Dendritic cell treated with granulocyte-macrophage colony-stimulating factor and Interleukin-4, amounts not matched to agents 40 ng/mL and 50 ng/mL, for 4 days (primary cell): ENCODE data around the gene TSNAX.
A peak's percentile ranks its signal among the peaks of the same experiment; 100 is the strongest.
"Not testable (repeated sequence)": the region's sequence is repeated elsewhere in the genome, so short reads cannot be mapped to it uniquely, and the experiment has no call there.

Experiments used
- H3K27ac Mint-ChIP-seq: one replicate; pipeline ENCODE4 v1.8.0; 2022; ENCODE audit warnings: mild to moderate bottlenecking, mixed read lengths
- H3K27me3 Mint-ChIP-seq: one replicate; pipeline ENCODE4 v1.8.0; 2022; ENCODE audit warnings: mild to moderate bottlenecking, mixed read lengths
- H3K36me3 Mint-ChIP-seq: one replicate; pipeline ENCODE4 v1.8.0; 2022; ENCODE audit warnings: low read depth, mixed read lengths
- H3K4me1 Mint-ChIP-seq: one replicate; pipeline ENCODE4 v1.8.0; 2022; ENCODE audit warnings: low read depth, mixed read lengths
- H3K4me3 Mint-ChIP-seq: one replicate; pipeline ENCODE4 v1.8.0; 2022; ENCODE audit warnings: mild to moderate bottlenecking, moderate library complexity, mixed read lengths
- H3K9me3 Mint-ChIP-seq: one replicate; pipeline ENCODE4 v1.8.0; 2022; ENCODE audit warnings: mixed read lengths
- intact Hi-C: fragments of 100-400 bp; cut with micrococcal nuclease; formaldehyde crosslinking; loops from one replicate; pipeline ENCODE4 v1.15.0; 2022

Gene TSNAX

GRCh38 chr1:231528172-231529029 lies at the start of gene TSNAX:
TSNAX (plus strand) TSS chr1:231528669; CDS start chr1:231528811, 142 bp downstream.
- intact Hi-C loops = loop anchor here (1.0 kb wide), 2 partner anchors 106 to 190 kb away; partner anchors contain the start of genes EGLN1 and SPRTN

GRCh38 chr1:231478811-231479210 lies 49.7 kb upstream of the TSNAX start:
- intact Hi-C loops = no loop called here
- H3K4me1 Mint-ChIP-seq = no peaks in the 10 kb centered on the region
- no peaks in the 10 kb centered on the region for H3K36me3 Mint-ChIP-seq
- no peak overlapping the region for H3K27ac Mint-ChIP-seq
- H3K27me3 Mint-ChIP-seq = peaks cover 54% of the 10 kb centered on the region
- H3K9me3 Mint-ChIP-seq = no peaks in the 10 kb centered on the region
- H3K4me3 Mint-ChIP-seq = no peak overlapping the region

More at GRCh38 chr1:231528172-231529029, at the start of gene TSNAX:
- Mint-ChIP-seq H3K27ac (peak within 1 kb of the TSS; percentile 98), H3K4me3 (peak within 1 kb of the TSS; percentile 95), H3K4me1 (peaks cover 43% of the 10 kb centered on the region), H3K36me3 (peaks cover 31% of the 10 kb centered on the region), H3K9me3 (no peaks in the 10 kb centered on the region), H3K27me3 (no peaks in the 10 kb centered on the region)

- peaks cover 45% of the 10 kb centered on the region for H3K27me3 Mint-ChIP-seq
- H3K4me3 Mint-ChIP-seq = no peak overlapping the region
- no peaks in the 10 kb centered on the region for H3K36me3 Mint-ChIP-seq
- H3K4me1 Mint-ChIP-seq = no peaks in the 10 kb centered on the region
- intact Hi-C loops = no loop called here
- H3K27ac Mint-ChIP-seq = no peak overlapping the region
- H3K9me3 Mint-ChIP-seq = no peaks in the 10 kb centered on the region
These were observed 48.5 kb upstream of the TSNAX start for GRCh38 chr1:231480008-231480407.

DNA sequence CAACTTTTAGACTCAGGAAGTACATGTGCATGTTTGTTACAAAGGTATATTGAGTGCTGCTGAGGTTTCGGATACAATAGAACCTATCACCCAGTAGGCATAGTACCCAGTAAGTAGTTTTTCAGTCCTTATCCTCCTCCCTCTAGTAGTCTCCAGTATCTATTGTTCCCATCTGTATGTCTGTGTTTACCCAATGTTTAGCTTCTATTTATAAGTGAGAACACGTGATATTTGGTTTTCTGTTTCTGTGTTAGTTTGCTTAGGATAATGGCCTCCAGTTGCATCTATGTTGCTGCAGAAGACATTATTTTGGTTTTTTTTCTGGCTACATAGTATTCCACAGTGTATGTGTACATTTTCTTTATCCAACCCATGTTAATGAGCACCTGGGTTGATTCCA lies 47.2 kb upstream of the TSNAX start:
- Mint-ChIP-seq H3K27ac (no peak overlapping the region), H3K27me3 (peaks cover 40% of the 10 kb centered on the region), H3K9me3 (no peaks in the 10 kb centered on the region), H3K4me1 (no peaks in the 10 kb centered on the region), H3K4me3 (no peak overlapping the region), H3K36me3 (no peaks in the 10 kb centered on the region)
- intact Hi-C loops = no loop called here

GRCh38 chr1:231485029-231485784 lies 43.3 kb upstream of the TSNAX start:
- intact Hi-C loops = no loop called here
- Mint-ChIP-seq H3K9me3 (no peaks in the 10 kb centered on the region), H3K36me3 (no peaks in the 10 kb centered on the region), H3K27me3 (peaks cover 19% of the 10 kb centered on the region), H3K4me3 (no peak overlapping the region), H3K27ac (no peak overlapping the region), H3K4me1 (no peaks in the 10 kb centered on the region)

GRCh38 chr1:231487019-231487418 lies 41.5 kb upstream of the TSNAX start:
- no peak overlapping the region for H3K4me3 Mint-ChIP-seq
- H3K27ac Mint-ChIP-seq = no peak overlapping the region
- H3K27me3 Mint-ChIP-seq = peaks cover 11% of the 10 kb centered on the region
- intact Hi-C loops = no loop called here
- H3K9me3 Mint-ChIP-seq = no peaks in the 10 kb centered on the region
- H3K36me3 Mint-ChIP-seq = no peaks in the 10 kb centered on the region
- no peaks in the 10 kb centered on the region for H3K4me1 Mint-ChIP-seq

DNA sequence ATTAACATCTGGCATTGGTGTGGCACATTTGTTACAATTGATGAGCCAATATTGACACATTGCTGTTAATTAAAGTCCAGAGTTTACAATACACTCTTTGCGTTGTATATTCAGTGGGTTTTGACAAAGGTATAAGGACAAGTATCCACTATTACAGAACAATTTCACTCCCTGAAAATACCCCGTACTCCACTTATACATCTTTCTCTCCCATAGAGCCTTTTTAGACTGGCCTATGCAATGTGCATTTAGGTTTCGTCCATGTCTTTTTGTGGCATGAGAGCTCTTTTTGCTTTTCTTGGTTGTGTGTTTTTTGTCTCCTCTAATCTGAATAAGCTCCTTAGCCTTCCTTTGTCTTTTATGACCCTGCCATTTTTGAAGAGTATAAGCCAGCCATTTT lies 40.6 kb upstream of the TSNAX start:
- H3K9me3 Mint-ChIP-seq = no peaks in the 10 kb centered on the region
- H3K36me3 Mint-ChIP-seq = no peaks in the 10 kb centered on the region
- intact Hi-C loops = no loop called here
- H3K4me1 Mint-ChIP-seq = no peaks in the 10 kb centered on the region
- peaks cover 8% of the 10 kb centered on the region for H3K27me3 Mint-ChIP-seq
- H3K27ac Mint-ChIP-seq = no peak overlapping the region
- H3K4me3 Mint-ChIP-seq = no peak overlapping the region

DNA sequence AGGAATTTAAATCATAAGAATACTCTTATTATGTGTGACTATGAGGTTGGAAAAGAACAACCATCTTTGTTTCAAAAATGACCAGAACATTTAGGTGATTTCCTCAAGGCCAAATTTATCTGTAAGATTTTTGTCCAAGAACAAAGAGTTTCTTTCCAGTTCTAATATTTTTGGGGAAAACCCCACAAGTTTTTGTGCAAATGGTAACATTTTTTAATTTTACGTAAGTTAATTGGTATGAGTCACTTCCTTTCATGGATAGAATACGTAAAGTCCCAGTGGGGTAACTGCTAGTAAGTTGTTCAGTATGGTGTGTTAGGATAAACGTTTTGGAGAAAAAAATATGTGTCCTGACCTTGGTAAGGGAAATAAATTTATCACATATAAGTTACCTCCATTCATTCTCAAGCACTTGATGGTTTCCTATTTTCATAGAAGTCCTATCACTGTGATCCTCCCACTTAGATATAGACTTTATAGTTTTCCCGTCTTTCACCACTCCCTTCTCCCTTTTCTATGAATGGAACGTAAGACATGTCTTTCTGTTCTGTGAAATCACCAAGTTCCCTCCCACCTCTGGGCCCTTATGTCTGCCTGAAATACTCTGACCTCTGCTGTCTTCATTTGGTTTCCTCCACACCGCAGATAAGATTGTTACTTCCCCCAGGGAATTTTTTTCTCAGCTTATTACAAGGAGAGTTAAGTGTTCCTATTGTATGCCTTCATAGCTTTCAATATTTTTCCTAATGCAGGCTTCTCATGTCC lies 34.9 kb upstream of the TSNAX start:
- no peak overlapping the region for H3K27ac Mint-ChIP-seq
- H3K27me3 Mint-ChIP-seq = peaks cover 8% of the 10 kb centered on the region
- no peaks in the 10 kb centered on the region for H3K36me3 Mint-ChIP-seq
- peaks cover 7% of the 10 kb centered on the region for H3K4me1 Mint-ChIP-seq
- H3K4me3 Mint-ChIP-seq = no peak overlapping the region
- intact Hi-C loops = no loop called here
- peaks cover 14% of the 10 kb centered on the region for H3K9me3 Mint-ChIP-seq

GRCh38 chr1:231494439-231495110 lies 33.9 kb upstream of the TSNAX start:
- Mint-ChIP-seq H3K4me1 (peaks cover 7% of the 10 kb centered on the region), H3K27me3 (peaks cover 8% of the 10 kb centered on the region), H3K4me3 (no peak overlapping the region), H3K27ac (no peak overlapping the region), H3K36me3 (no peaks in the 10 kb centered on the region), H3K9me3 (peaks cover 23% of the 10 kb centered on the region)
- intact Hi-C loops = no loop called here

DNA sequence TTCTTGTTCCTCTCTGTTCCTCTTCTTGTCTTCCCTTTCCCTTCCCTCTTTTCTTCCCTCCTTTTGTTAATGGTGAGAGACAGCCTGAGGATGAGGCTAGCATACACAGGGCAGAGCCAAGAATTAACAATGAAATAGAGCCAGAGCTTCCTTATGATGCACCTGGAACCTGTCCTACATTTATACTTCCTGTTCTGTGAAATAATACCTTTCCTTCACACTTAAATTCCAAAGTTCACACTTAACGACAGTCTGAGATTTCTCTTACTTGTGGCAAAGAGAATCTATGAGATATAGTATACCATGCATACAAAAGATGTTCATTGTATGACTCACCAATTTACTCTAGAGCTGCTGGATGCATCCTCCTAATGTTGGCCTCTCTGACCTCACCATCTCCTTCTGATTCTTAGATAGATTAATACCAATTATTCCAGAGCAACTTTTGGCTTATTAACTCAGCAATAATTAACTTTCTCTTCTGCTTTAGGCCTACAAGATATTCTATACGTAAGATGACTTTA lies 30.8 kb upstream of the TSNAX start:
- H3K9me3 Mint-ChIP-seq = peaks cover 37% of the 10 kb centered on the region
- H3K27ac Mint-ChIP-seq = no peak overlapping the region
- H3K4me1 Mint-ChIP-seq = peaks cover 7% of the 10 kb centered on the region
- intact Hi-C loops = no loop called here
- peaks cover 8% of the 10 kb centered on the region for H3K27me3 Mint-ChIP-seq
- no peaks in the 10 kb centered on the region for H3K36me3 Mint-ChIP-seq
- no peak overlapping the region for H3K4me3 Mint-ChIP-seq

DNA sequence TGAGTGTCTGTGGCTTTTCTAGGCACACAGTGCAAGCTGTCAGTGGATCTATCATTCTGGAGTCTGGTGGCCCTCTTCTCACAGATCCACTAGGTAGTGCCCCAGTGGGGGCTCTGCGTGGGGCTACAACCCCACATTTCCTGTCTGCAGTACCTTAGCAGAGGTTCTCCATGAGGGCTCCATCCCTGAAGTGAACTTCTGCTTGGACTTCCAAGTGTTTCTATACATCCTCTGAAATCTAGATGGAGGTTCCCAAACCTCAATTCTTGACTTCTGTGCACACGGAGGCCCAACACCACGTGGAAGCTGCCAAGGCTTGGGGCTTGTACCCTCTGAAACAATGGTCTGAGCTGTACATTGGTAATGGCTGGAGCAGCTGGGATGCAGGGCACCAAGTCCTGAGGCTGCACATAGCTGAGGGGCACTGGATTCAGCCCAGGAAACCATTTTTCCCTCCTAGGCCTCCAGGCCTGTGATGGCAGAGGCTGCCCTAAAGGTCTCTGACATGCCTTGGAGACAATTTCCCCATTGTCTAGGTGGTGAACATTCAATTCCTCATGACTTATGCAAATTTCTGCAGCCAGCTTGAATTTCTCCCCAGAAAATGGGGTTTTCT lies 29.2 kb upstream of the TSNAX start:
- H3K27me3 Mint-ChIP-seq = peaks cover 7% of the 10 kb centered on the region
- H3K9me3 Mint-ChIP-seq = peaks cover 37% of the 10 kb centered on the region
- intact Hi-C loops = no loop called here
- no peaks in the 10 kb centered on the region for H3K36me3 Mint-ChIP-seq
- no peak overlapping the region for H3K4me3 Mint-ChIP-seq
- no peak overlapping the region for H3K27ac Mint-ChIP-seq
- H3K4me1 Mint-ChIP-seq = no peaks in the 10 kb centered on the region

- Mint-ChIP-seq H3K27me3 (peaks cover 8% of the 10 kb centered on the region), H3K4me1 (no peaks in the 10 kb centered on the region), H3K36me3 (no peaks in the 10 kb centered on the region), H3K27ac (no peak overlapping the region), H3K4me3 (no peak overlapping the region), H3K9me3 (peaks cover 37% of the 10 kb centered on the region)
- intact Hi-C loops = no loop called here
These were observed 27.8 kb upstream of the TSNAX start for GRCh38 chr1:231500666-231501065.

DNA sequence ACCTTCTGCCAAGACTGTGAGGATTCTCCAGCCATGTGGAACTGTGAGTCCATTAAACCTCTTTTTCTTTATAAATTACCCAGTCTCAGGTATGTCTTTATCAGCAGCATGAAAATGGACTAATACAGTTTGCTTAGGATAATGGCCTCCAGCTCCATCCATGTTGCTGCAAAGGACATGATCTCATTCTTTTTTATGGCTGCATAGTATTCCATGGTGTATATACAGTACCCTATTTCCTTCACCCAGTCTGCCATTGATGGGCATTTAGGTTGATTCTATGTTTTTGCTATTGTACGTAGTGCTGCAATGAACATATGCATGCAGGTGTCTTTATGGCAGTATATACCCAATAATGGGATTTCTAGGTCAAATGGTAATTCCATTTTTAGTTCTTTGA lies 25.3 kb upstream of the TSNAX start:
- H3K36me3 Mint-ChIP-seq, H3K27me3 Mint-ChIP-seq, H3K27ac Mint-ChIP-seq, intact Hi-C loops, H3K4me3 Mint-ChIP-seq, H3K4me1 Mint-ChIP-seq: not testable (repeated sequence)
- H3K9me3 Mint-ChIP-seq = peaks cover 27% of the 10 kb centered on the region
